Measurements from ENCODE around the gene GLMP. TPM values are rescaled to one million over a fixed set of nuclear protein-coding genes. Genes with fewer than 3 reads are reported as not detected.

The GLMP gene
- total RNA-seq, 4 donors from 2014 or later: 35.5 to 78.1 (median 42.8) TPM

DNA sequence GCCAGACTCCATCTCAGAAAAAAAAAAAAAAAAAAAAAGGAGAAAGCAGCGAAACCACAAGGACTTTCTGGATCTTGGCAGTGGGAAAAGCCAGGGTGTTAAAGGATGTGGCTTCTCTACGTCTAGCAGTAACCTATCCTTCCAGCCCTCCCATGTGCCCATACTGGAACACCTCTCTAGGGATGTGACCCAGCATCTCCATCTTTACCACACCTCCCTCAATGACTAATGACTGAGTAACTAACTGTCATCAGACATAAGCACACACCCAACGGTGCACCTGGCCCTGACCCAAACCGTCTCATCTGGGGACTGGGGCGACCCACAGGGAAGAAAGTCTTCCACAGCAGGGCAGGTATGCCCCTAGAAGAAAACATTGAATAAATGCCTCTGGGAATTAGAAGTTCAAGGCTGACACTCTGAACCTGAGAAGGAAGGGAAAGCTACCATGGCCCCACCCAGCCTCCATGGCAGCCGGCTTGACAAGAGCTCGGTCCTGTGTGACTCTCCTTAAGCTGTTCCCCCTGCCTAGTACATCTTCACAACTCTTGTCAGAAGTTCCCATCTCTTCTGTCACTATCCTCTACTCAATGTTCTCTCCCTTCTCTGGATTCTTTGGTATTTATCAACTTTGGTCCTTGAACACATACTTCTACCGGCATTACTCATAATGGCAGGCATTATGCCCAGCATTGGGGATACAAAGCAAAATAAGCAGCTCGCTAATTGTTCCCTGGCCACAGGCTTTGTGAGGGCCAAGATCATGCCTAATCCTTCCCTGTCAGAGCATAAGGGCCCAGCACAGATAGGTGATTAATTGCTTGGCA, 32.8 kb downstream of the GLMP start:
- 54% methylated on average over 9 of the region's 9 CpGs for WGBS
- DNase-seq (ENCODE audit: low spot score in 2 of 2): no peak
- TF ChIP-seq EP300 (IDR thresholded peaks at IDR 0.05) (no peak), POLR2AphosphoS5 (IDR thresholded peaks at IDR 0.05) (peak in 1 of 3 donors; percentile 35)
- Histone ChIP-seq H3K36me3 (peaks cover 94% of the 10 kb centered on the region), H3K4me3 (no peak overlapping the region), H3K9me3 (no peaks in the 10 kb centered on the region), H3K4me1 (peaks cover 13% of the 10 kb centered on the region), H3K27me3 (no peaks in the 10 kb centered on the region), H3K27ac (peak overlapping the region; percentile 45)

DNA sequence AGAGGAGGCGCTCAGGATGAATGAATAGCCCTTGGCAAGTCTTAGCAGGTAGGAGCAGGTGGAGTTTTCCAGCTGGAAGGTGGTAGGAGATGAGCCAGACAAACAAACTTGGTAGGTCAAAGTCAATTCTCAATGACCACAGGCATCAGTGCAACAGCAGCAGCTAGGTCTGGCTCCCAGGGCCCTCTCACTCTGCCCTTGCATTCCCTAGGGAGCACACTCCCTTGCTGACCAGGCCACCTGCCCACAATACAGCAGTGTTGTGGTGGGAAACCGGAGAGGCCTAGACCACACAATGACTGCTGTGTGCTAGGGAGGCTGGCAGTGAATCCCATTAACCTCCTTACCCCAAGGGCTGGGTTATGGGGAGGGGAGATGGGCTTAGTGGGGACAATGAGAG, 34.6 kb downstream of the GLMP start:
- no peak overlapping the region for H3K4me3 ChIP-seq
- no peaks in the 10 kb centered on the region for H3K27me3 ChIP-seq
- H3K4me1 ChIP-seq: peaks cover 13% of the 10 kb centered on the region
- DNase-seq (ENCODE audit: low spot score in 2 of 2): no peak
- no peak overlapping the region for H3K27ac ChIP-seq
- H3K9me3 ChIP-seq: no peaks in the 10 kb centered on the region
- H3K36me3 ChIP-seq: peaks cover 93% of the 10 kb centered on the region
- no peak for TF ChIP-seq EP300 (IDR thresholded peaks at IDR 0.05)
- TF ChIP-seq POLR2AphosphoS5 (IDR thresholded peaks at IDR 0.05): no peak
- TF ChIP-seq, protein P1, sequence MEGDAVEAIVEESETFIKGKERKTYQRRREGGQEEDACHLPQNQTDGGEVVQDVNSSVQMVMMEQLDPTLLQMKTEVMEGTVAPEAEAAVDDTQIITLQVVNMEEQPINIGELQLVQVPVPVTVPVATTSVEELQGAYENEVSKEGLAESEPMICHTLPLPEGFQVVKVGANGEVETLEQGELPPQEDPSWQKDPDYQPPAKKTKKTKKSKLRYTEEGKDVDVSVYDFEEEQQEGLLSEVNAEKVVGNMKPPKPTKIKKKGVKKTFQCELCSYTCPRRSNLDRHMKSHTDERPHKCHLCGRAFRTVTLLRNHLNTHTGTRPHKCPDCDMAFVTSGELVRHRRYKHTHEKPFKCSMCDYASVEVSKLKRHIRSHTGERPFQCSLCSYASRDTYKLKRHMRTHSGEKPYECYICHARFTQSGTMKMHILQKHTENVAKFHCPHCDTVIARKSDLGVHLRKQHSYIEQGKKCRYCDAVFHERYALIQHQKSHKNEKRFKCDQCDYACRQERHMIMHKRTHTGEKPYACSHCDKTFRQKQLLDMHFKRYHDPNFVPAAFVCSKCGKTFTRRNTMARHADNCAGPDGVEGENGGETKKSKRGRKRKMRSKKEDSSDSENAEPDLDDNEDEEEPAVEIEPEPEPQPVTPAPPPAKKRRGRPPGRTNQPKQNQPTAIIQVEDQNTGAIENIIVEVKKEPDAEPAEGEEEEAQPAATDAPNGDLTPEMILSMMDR (IDR thresholded peaks at IDR 0.05): no peak
- no peak for TF ChIP-seq POLR2A (IDR thresholded peaks at IDR 0.05)
- 73% methylated on average over 2 of the region's 2 CpGs for WGBS

DNA sequence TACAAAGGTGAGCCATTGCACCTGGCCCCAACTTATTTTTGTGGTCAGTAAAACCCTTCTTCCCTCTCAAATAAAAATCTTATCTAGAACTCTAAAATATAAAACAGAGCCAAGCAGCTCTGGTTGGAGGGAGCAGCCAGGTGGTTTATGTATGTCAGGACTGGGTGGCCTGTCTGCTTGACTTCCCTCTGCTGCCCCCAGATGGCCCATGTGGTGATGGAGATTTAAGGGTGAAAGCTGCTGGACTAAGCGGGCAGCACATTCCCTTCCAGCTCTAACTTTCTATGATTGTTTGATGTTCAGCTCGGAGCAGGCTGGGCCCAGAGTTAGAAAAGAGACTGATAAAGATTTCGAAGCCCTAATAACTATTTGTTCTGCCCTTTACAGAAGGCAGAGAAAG, 35.7 kb downstream of the GLMP start:
- WGBS: 85% methylated on average over 3 of the region's 3 CpGs
- Histone ChIP-seq H3K9me3 (no peaks in the 10 kb centered on the region), H3K27ac (no peak overlapping the region), H3K27me3 (no peaks in the 10 kb centered on the region), H3K4me3 (no peak overlapping the region), H3K4me1 (peaks cover 13% of the 10 kb centered on the region), H3K36me3 (peaks cover 90% of the 10 kb centered on the region)
- no peak for TF ChIP-seq POLR2A (IDR thresholded peaks at IDR 0.05)
- no peak for TF ChIP-seq POLR2AphosphoS5 (IDR thresholded peaks at IDR 0.05)
- no peak for TF ChIP-seq EP300 (IDR thresholded peaks at IDR 0.05)
- TF ChIP-seq, protein P1 (IDR thresholded peaks at IDR 0.05): no peak
- no peak for DNase-seq (ENCODE audit: low spot score in 2 of 2)

DNA sequence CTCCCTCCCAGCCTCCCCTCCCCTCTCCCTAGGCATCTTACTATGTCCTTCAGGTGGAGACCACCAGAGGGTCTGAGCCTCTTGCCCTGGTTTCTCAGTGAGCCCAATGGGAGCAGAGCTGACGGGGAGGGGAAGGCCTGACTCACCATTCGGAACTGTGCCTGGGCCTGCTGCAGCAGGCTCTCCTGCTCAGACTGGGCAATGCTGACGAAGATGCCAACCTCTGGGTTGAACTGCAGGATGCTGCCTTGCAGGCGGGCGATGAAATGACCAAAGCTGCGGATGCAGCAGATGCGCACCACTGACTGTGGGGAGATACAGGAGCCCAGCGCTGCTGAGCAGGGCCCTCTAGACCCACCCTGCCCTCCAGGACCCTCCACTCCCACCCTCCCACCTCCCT, 36.6 kb downstream of the GLMP start:
- Histone ChIP-seq H3K27me3 (no peaks in the 10 kb centered on the region), H3K27ac (no peak overlapping the region), H3K4me1 (peaks cover 13% of the 10 kb centered on the region), H3K4me3 (no peak overlapping the region), H3K36me3 (peaks cover 89% of the 10 kb centered on the region), H3K9me3 (no peaks in the 10 kb centered on the region)
- no peak for DNase-seq (ENCODE audit: low spot score in 2 of 2)
- TF ChIP-seq EP300 (IDR thresholded peaks at IDR 0.05): no peak
- 62% methylated on average over 7 of the region's 8 CpGs for WGBS

DNA sequence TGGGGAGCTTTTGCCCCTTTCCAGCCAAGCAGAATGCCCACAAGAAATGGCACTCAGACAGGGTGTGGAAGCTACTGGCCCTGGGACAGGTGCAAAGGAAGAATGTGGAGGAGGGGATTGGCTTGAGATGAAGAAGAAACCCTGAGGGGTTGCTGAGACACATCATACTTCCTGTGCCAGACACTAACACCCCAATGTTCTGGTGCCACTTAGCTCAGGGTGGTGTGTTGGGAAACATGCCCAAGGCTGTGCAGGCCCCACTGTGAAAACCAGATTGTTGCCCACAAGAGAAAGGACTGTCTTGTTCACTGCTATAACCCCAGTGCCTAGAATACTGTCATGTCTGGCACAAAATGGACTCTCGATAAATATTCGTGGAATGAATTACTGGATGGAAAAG, 37.8 kb downstream of the GLMP start:
- WGBS: 52% methylated on average over 2 of the region's 2 CpGs
- Histone ChIP-seq H3K4me1 (peaks cover 7% of the 10 kb centered on the region), H3K36me3 (peaks cover 92% of the 10 kb centered on the region), H3K27ac (no peak overlapping the region), H3K27me3 (no peaks in the 10 kb centered on the region), H3K9me3 (no peaks in the 10 kb centered on the region), H3K4me3 (no peak overlapping the region)
- no peak for DNase-seq (ENCODE audit: low spot score in 2 of 2)
- TF ChIP-seq, protein P1 (IDR thresholded peaks at IDR 0.05): no peak
- TF ChIP-seq EP300 (IDR thresholded peaks at IDR 0.05) (no peak), POLR2AphosphoS5 (IDR thresholded peaks at IDR 0.05) (no peak), POLR2A (IDR thresholded peaks at IDR 0.05) (no peak)

DNA sequence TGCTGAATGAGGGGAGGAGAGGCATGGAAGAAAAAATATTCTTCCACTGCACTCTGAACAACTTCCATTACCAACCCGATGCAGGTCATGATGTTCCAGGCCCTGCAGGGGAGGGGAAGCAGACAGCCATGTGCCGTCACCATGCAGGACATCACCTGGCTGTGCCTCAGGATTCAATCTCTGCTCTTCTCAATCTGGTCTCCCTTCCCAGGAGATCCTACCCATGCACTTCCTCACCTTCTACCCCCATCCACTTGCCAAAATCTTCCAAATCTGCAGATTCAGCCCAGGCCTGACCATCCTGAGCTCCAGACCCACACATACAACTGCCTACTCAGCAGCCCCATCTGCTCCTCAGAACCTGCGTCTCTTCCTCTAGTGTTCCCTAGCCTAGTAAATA, 41.8 kb downstream of the GLMP start:
- WGBS: 71% methylated on average over 3 of the region's 3 CpGs
- H3K36me3 ChIP-seq: peaks cover 90% of the 10 kb centered on the region
- no peaks in the 10 kb centered on the region for H3K27me3 ChIP-seq
- H3K9me3 ChIP-seq: no peaks in the 10 kb centered on the region
- no peak for TF ChIP-seq POLR2AphosphoS5 (IDR thresholded peaks at IDR 0.05)
- no peak for TF ChIP-seq POLR2A (IDR thresholded peaks at IDR 0.05)
- TF ChIP-seq, protein P1 (IDR thresholded peaks at IDR 0.05): no peak
- no peak for TF ChIP-seq EP300 (IDR thresholded peaks at IDR 0.05)
- DNase-seq (ENCODE audit: low spot score in 2 of 2): no peak
- no peak overlapping the region for H3K4me3 ChIP-seq
- peaks cover 39% of the 10 kb centered on the region for H3K4me1 ChIP-seq
- H3K27ac ChIP-seq: no peak overlapping the region
